ENCODE results near the gene SLC22A12. TPM values are rescaled to one million over a fixed set of nuclear protein-coding genes. Genes with fewer than 3 reads are reported as not detected.

SLC22A12 gene
- total and polyA plus RNA-seq, 2 of the 8 experiments (the other 6 are each of a cell fraction or from before 2014, with no cell fraction given): not detected

- TF ChIP-seq RFX5 (IDR thresholded peaks at IDR 0.05; ENCODE audit: borderline replicate concordance, low read depth, low read length): no peak
- no peak for TF ChIP-seq PHF8 (conservative IDR thresholded peaks at IDR 0.05; ENCODE audit: low read depth, low read length)
- TF ChIP-seq TAF7 (optimal IDR thresholded peaks at IDR 0.05; ENCODE audit: borderline replicate concordance, low read depth, low read length): no peak
- TF ChIP-seq GABPA (IDR thresholded peaks at IDR 0.05; ENCODE audit: borderline replicate concordance, insufficient read depth, low read length): no peak
- no peak for TF ChIP-seq KDM4A (IDR thresholded peaks at IDR 0.05; ENCODE audit: low read depth, low read length, severe bottlenecking)
- TF ChIP-seq CHD1 (IDR thresholded peaks at IDR 0.05; ENCODE audit: low read depth, low read length): no peak
- no peak for TF ChIP-seq RNF2 (IDR thresholded peaks at IDR 0.05; ENCODE audit: borderline replicate concordance, low read depth, low read length, missing control alignments, poor library complexity, severe bottlenecking)
These were observed 45.4 kb upstream of the SLC22A12 start (continued) for GRCh38 chr11:64545619-64546018.

All from H1 (cell line).